DOHH2 (cell line): ENCODE data around the gene FILIP1L.

ENCODE experiments used
- CTCF ChIP-seq: fragments of 200-600 bp; sonication (generic); IDR thresholded peaks from one replicate; pipeline ENCODE4 v1.5.1; 2014; ENCODE audit warnings: antibody characterized with exemption, mild to moderate bottlenecking, low read depth, low read length; ENCODE audit not compliant: poor library complexity, severe bottlenecking
- EZH2phosphoT487 ChIP-seq: fragments of 200-600 bp; sonication (generic); IDR thresholded peaks from 2 replicates; pipeline ENCODE4 v1.6.1; 2017; ENCODE audit warnings: borderline replicate concordance, mild to moderate bottlenecking, antibody characterized with exemption, low read length, moderate library complexity, mixed read lengths

- no peak for TF ChIP-seq CTCF
- no peak for TF ChIP-seq EZH2phosphoT487
Measured at GRCh38 chr3:100158918-100159330, 44.6 kb upstream of the FILIP1L start.
